ENCODE measurements around the gene GASK1A.
A peak's percentile ranks its signal among the peaks of the same experiment; 100 is the strongest.
"Not testable (repeated sequence)": the region's sequence is repeated elsewhere in the genome, so short reads cannot be mapped to it uniquely, and the experiment has no call there.

The GASK1A gene

GRCh38 chr3:42979044-42979972 lies at the start of gene GASK1A:
TSS of gene GASK1A (plus strand) at chr3:42979311. CDS start at chr3:42979643, 332 bp downstream.
- no peak for DNase-seq

- no peak for DNase-seq
Measured at GRCh38 chr3:42934111-42934510, 45.0 kb upstream of the GASK1A start.

- DNase-seq = no peak
Measured at GRCh38 chr3:42934910-42935309, 44.2 kb upstream of the GASK1A start.

DNA sequence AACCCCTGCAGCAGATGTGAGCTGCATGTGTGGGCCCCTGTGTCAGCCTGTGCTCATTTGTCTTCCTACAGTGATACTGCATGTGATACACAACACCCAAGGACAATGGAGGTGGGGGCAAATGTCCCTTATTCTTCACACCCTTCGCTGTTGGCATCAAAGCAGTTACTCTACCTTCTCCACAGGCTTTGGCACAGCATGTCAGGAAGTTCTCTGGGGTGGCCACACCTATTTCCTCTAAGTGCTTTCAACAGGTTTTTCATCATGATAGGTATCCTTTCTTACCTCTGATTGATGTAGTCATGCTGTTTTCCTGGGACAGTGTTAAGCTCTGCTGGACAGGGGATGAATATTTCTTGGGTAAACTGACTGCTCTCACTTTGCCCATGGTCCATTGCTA lies 43.6 kb upstream of the GASK1A start:
- DNase-seq = peak; percentile 21

DNA sequence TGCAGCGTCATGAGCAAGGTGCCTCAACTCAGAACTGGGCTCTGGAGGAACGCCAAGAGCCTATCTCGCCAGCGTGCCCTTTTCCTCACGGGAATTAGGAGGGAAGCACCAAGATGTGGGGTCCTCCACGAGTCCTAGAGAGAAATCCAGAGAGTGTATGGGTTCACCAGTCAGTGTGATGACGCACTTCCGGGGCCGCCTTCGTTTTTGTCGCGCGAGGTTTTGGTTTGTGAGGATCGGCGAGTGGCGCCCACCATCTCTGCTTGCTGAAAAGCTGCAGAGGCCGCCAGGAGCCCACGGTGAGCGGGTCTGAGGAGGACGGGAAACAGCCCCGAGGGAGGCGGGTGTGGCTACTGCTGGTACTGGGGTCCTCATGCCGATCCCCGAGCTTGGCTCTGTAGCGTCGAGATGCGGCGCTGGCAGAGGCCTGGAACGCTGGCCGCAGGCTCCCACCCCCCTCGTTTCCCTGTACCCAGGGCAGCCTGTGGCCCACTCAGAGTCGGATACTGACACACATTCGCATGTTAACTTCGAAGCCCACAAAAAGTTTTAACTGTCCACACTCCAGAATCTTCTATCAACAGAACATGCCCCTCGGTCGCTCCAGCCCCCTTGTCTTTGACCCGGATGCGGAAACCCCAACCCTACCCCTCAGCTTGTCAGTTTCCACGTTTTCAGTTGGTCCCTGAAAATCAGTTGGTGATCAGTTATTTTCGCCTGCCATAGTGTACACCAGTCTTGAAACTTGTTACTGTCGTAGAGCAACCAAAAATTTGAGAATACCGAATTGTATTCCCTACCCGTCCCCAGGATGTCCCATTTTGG lies 42.7 kb upstream of the GASK1A start:
- DNase-seq = no peak

DNA sequence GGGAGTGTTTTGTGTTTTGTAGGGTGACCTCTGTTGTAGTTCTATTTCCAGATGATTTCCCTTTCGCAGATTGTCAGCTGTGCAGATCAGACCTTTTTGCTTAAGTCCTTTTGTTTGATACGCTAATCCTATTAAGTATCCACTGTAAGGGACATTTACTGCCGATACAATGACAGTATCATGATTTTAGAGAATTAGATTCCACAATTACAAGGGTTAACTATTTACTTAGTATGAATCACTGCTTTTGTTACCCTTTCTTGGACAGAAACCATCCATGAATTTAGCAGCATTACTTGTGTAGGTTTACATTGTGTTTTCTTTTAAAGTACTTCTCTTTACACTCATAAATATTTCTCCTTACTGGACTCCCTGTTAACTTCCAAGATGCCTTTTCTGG lies 41.8 kb upstream of the GASK1A start:
- DNase-seq = no peak

- no peak for DNase-seq
Measured at GRCh38 chr3:42942693-42943092, 36.4 kb upstream of the GASK1A start.

- DNase-seq = no peak
Measured at GRCh38 chr3:42946050-42946449, 33.1 kb upstream of the GASK1A start.

- DNase-seq = no peak
Measured at GRCh38 chr3:42957573-42957972, 21.5 kb upstream of the GASK1A start.

GRCh38 chr3:42960282-42960681 lies 18.8 kb upstream of the GASK1A start:
- no peak for DNase-seq

DNA sequence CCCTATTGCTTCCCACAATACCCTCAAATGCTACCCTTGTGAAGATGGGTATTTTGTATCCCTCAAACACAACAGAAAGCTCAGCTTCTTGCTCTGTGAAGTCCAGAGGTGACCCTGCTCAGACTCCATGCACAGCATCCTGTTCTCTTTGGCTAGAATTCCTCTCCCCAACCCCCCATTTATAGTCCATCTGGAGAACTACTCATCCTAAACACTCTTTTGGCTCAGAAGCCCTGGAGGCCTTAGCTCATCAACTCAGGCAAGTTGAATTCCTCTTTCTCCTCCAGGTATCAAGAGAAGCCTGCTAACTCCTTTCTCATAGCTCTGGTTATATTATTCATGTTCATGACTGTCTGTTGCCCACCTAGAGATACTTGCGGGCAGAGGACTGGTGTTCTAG lies 18.3 kb upstream of the GASK1A start:
- DNase-seq = no peak

GRCh38 chr3:42961633-42962032 lies 17.5 kb upstream of the GASK1A start:
- DNase-seq = peak; percentile 49

GRCh38 chr3:42963269-42963668 lies 15.8 kb upstream of the GASK1A start:
- no peak for DNase-seq

- DNase-seq = no peak
Measured at GRCh38 chr3:42964266-42964665, 14.8 kb upstream of the GASK1A start.

DNA sequence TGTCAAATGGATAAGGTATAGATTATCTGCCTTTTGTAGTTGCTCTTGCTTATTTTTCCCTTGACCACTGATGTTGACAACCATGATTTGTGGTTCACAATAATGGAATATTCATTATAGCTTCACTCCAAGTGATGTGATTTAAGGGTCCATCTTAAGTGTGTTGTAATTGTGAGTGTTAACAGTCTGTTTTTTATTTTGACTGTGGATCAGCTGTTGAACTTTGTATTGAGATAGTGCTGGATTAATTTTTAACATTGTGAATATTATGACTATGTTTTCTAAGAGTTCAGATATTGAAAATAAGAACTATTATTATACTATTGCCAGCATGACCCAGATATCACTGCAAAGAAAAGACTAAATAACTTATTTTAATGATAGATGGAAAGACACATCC lies 8.6 kb upstream of the GASK1A start:
- no peak for DNase-seq

- DNase-seq = no peak
Measured at GRCh38 chr3:42970976-42971772, 7.9 kb upstream of the GASK1A start.

DNA sequence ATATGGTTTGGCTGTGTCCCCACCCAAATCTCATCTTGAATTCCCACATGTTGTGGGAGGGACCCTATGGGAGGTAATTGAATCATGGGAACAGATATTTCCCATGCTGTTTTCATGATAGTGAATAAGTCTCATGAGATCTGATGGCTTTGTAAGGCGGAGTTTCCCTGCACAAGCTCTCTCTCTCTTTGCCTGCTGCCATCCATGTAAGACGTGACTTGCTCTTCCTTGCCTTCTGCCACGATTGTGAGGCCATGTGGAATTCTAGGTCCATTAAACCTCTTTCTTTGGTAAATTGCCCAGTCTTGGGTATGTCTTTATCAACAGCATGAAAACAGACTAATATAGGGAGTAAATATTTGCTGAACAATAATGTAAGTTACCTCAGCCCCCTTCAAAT lies 4.2 kb upstream of the GASK1A start:
- DNase-seq = not testable (repeated sequence)

GRCh38 chr3:42975456-42975855 lies 3.7 kb upstream of the GASK1A start:
- no peak for DNase-seq

- no peak for DNase-seq
Measured at GRCh38 chr3:42975955-42976354, 3.2 kb upstream of the GASK1A start.

GRCh38 chr3:42980209-42980608 lies 1.1 kb downstream of the GASK1A start:
- no peak for DNase-seq

- DNase-seq = no peak
Measured at GRCh38 chr3:42980909-42981308, 1.8 kb downstream of the GASK1A start.

- DNase-seq = no peak
Measured at GRCh38 chr3:42982645-42983412, 3.7 kb downstream of the GASK1A start.

Measured in CD4-positive, alpha-beta T cell treated with Interleukin-10 for 1 hour (primary cell).